Thyroid gland (tissue), 4 donors: ENCODE results near the gene A2ML1.
"Not testable (repeated sequence)": the region's sequence is repeated elsewhere in the genome, so short reads cannot be mapped to it uniquely, and the experiment has no call there.

Experiments used
- CTCF ChIP-seq, 6 experiments: fragments of 200-600 bp in 3 of 6; fragments of 450-650 bp in 3 of 6; sonication (generic) in 3 of 6; IDR thresholded peaks; one replicate each; pipeline ENCODE4 v1.5.1; 2016 to 2019; ENCODE audit warnings: antibody characterized with exemption in 6 of 6, mild to moderate bottlenecking in 2 of 6, inconsistent platforms in 1 of 6, moderate library complexity in 1 of 6
- POLR2A ChIP-seq, 2 donors: fragments of 450-650 bp; IDR thresholded peaks; one replicate each; pipeline ENCODE4 v1.6.1; 2017; ENCODE audit warnings: antibody characterized with exemption in 2 of 2, mild to moderate bottlenecking in 2 of 2, moderate library complexity in 1 of 2

GRCh38 chr12:8801213-8801612 is 21.2 kb upstream of the A2ML1 start:
- TF ChIP-seq CTCF, POLR2A (IDR thresholded peaks at IDR 0.05): not testable (repeated sequence)
